Measurements from ENCODE around the gene HDGFL2.
"Not testable (repeated sequence)": the region's sequence is repeated elsewhere in the genome, so short reads cannot be mapped to it uniquely, and the experiment has no call there.

The HDGFL2 gene

DNA sequence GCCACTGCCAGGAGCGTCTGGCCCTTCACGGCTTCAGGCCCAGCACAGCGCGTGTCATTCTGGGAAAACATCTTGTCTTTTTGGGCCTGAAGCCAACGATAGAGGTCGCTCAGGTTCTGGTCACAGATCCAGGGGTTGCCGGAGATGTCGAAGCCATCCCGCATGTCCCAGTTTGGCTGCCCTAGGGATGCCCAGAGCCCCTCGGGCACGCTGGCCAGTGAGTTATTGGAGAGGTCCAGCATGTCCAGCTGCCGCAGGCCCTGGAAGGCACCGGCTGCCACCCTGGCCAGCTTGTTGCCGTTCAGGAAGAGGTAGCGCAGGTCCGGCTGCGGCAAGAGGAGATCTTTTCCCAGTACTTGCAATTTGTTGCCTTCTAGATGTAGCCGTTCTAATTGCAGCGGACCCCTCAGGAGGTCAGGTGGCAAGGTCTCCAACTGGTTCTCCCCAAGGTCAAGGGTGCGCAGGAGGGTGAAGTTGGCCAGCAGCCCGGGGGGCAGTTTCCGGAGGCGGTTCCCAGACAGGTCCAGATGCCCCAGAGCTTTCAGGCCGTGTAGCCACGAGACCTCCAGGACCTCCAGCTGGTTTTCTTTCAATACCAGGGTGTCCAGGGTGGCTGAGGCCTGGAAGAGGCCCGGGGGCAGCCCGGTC lies 66.0 kb downstream of the HDGFL2 start:
- no peak for DNase-seq

DNA sequence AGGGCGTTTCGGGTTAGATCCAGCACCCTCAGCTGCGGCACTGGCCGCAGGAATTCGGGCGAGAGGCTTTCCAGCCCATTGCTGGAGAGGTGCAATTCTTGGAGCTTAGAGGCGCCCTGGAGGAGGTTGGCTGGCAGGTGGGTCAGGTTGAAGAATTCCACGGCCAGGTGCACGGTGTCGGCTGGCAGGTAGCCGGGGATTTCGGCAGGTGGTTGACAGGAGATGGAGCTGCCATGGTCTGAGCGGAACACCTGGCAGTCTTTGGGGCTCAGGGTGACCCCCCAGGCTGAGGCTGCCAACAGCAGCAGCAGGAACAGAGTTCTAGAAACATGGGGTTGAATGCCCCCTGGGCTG lies 66.5 kb downstream of the HDGFL2 start:
- DNase-seq, result no peak

DNA sequence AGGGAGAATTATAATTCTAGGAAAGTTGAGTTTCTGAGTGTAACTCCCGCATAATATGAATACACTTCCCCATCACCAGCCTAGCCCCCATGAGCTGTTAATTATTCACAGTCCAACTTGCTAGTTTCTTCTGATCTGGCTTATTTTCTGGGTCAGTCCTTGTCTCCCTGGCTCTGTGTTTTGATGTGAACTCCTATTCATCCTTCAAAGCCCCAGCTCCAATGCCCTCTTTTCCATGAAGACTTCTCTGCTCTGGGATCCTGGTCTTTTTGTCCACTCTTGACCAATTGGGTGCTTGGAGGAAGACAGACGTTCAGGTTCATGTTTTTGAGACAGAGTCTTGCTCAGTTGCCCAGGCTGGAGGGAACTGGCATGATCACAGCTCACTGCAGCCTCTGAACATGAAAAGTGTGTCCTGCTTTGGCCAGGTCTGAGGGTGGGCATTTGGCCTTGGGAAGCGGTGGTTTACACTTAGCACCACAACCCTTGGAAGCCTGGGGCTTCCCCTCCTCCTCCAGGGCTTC lies 67.1 kb downstream of the HDGFL2 start:
- DNase-seq, result no peak

DNA sequence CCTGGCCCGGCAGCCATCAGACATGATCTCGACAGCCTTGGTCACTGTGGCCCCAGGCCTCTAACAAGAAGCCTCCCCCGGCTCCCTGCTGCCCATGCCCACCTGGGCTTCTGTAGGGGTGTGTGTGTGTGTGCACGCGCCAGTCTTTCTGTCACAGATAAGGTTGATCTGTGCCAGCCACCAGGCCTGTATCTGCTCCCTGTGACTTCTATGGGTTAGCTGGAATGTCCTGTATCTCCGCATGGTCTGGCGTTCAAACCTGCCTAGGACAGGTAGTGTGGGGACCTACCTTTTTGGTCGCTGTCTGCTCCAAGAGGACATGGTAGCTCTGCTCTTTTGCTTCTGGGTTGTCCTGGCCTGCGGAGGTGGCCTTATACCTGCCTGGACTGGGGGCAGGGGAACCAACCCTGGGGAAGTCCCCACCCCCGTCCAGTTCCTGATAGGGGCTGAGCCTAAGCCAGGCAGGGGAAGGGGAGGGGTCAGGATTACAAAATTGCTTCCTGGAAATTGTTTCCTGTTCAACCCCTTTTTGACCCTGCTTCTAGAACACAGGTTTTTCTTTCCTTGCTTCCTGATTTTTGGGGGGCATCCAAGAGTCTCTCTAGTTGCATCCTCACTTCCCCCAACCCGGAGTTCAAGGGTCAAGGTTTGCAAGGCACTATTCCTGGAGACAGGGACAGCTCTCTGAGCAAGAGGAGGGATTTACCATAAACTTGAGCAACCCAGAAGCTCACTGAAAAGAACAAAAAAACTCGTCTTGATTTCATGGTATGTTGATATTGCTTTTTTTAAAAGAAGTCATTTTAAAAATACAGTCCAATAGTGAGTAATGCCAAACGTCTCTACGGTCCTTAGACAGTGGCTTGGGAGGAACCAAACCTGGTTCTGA lies 67.8 kb downstream of the HDGFL2 start, which contains the start of gene LRG1:
TSS of gene LRG1 (minus strand) at position 344 of the 889 bp plus-strand sequence. CDS start at position 321, 23 bp downstream.
- DNase-seq, result no peak

DNA sequence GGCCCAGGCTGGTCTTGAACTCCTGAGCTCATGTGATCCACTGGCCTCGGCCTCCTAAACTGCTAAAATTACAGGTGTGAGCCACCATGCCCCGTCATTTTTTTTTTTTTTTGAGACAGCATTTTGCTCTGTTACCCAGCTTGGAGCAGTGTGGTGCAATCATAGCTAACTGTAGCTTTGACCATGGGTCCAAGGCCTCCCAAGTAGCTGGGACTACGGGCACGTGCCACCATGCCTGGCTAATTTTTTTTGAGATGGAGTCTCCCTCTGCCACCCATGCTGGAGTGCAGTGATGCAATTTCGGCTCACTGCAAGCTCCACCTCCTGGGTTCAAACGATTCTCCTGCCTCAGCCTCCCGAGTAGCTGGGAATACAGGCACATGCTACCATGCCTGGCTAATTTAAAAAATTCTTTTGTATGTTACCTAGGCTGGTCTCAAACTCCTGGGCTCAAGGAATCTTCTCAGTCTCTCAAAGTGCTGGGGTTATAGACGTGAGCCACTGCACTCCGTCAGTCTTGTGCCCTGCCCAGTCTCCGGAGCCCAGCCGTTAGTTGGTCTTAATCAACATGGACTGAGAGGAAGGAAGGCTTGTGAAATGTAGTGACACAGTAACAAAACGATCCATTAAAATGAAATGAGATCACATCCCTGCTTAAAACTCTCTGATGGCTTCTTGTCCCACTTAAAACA lies 69.2 kb downstream of the HDGFL2 start:
- DNase-seq, result no peak

DNA sequence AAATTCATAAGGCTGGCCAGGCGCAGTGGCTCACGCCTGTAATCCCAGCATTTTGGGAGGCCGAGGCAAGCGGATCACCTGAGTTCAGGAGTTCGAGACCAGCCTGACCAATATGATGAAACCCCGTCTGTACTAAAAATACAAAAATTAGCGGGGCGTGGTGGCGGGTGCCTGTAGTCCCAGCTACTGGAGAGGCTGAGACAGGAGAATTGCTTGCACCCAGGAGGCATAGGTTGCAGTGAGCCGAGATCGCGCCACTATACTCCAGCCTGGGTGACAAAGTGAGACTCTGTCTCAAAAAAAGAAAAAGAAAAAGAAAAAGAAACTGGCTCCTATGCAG lies 69.7 kb downstream of the HDGFL2 start:
- DNase-seq, result not testable (repeated sequence)

DNA sequence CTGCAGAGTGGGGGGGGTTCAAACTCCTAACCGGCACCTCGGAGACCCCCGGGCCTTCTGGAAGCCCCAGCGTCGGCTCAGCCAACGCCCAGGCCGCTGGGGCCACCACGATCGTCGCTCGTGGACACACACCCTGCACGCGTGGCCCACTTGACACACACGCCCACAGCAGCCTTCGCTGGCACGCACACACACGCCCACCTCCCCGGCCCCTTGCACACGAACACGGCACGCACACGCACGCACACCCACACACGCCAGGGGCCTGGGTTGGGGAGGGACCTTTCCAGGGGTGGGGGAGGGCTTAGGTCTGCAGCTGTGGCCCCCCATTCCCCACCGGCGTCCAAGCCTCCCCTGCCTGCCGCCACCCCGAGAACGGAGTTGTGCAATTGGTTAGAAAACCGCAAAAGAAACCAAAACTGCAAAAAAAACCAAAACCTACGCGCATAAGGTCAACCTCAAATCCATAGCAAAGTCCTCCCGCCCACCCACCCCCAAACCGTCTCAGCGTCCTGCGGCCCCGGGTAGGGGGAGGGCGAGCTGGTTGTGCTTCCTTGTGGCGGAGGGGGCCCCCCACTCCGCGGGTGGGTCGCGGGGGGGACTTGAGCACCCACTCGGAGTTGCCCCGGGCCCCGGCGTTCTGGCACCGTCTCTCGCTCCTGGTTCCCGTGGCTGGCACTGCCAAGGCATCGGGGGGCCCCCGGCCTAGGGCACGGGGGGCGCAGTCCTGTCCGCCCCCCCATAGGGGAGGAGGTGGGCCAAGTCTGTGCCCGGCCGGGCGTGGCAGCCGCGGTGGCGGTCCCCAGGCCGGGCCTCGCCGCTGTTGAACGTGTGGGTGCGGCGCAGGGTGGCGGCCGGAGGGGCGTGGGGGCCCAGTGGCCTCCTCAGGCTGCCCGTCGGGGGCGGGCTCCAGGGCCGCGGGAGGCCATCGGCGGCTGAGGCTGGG lies 71.1 kb downstream of the HDGFL2 start:
- no peak for DNase-seq

DNA sequence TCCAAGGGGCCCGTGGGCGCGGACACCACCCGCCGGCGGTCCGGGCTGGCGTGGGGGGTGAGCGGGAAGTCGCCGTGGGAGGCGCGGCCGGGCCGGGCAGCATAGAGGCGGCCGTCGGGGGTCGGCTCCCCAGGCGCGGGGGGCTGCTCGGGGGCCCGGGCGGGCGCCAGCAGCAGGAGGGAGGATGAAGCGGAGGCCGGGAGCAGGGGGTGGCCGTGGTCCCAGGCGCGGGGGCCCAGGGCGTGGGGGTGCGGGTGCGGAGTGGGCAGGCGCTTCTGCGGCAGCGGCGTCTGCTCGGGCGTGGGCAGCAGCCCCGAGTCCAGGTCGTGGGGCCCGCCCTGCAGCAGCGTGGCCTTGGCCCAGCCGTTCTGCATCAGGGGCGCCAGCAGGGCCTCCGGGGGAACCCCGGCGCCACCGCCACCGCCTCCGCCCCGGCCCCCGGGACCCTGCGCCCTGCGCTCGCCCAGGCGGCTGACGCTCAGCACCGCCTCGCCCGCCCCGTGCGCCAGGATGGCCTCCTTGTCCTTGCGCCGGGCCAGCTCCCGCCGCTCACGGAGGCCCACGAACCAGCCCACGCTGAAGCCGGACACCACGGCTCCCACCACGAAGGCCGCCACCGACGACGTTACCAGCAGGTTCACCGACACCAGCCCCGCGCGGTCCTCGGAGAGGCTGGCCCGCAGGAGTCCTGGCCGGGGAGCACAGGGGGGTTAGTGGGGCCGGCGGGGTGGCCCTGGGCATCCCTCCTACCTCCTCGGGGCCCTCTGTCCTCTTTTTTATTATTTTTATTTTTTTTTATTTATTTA lies 71.9 kb downstream of the HDGFL2 start:
- no peak for DNase-seq

DNA sequence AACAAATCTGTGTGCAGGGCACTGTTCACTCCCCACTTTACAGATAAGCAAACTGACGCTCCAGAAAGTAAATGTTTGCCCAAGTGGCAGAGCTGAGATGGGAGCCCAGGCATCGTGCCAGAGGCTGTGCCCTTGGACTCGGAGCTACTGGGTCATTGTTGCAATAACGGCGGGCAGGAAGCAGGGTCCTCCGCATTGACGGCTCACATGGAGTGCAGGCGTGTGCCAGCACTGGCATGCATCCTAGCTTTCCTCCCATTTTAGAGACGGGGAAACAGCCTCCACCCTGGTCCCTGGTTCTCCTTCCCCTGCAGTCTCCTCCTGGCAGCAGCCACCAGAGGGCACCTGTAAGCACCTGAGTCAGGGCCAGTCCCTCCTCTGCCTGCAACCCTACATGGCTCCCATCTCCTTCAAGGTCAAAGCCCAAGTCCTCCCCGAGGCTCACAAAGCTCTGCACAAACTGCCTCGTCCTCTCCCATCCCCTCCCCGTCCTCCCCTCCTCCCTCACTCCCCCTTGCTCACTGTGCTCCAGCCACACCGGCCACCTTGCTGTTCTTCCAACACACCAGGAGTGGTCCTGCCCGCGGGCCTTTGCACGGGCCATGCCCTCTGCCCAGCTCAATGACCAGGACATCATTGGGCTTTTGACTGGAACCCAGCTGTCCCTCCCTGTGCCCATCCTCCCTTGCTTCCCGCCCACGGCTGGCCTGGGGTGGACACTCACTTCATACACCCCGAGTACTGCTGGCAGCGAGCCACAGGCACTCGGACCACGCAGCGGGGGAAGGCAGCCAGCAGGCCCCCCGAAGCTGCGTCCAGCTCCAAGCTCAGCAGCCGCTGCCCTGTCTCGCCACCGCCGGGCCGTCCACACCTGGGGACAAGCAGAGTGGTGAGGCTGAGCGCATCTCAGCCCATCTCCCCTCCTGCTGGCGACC lies 75.5 kb downstream of the HDGFL2 start:
- DNase-seq, result no peak

DNA sequence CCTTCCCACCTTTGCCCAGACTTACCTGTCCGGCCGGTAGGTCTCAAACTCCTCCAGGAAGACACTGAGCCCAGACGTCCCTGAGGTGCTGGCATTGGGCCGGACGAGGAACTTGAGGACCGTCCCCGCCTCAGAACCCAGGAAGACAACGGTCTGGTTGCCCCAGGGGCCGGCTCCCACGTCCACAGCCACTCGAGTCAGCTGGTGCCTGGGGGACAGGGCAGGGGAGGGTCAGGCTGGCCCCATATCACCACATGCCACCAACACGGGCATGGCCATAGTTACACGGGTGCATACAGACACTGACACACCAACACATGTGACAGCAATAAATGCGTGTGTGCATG lies 76.1 kb downstream of the HDGFL2 start:
- DNase-seq, result no peak

DNA sequence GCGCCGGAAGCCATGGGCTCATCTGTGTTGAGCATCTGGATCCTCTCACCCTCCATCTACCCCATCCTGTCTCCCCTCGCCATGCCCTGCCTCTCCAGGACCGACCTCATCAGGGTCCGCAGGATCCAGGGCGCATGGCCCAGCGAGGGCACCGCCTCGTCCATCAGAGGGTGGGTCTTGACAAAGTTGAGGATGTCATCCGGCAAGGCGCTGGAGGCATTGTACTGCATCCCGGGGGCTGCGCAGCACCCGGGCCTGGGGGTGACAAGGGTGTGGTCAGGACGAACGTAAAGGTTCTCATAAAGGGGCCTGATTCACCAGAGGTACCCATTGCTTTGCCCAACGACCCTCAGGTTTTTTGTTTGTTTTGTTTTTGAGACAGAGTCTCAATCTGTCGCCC lies 77.9 kb downstream of the HDGFL2 start:
- DNase-seq, result no peak

DNA sequence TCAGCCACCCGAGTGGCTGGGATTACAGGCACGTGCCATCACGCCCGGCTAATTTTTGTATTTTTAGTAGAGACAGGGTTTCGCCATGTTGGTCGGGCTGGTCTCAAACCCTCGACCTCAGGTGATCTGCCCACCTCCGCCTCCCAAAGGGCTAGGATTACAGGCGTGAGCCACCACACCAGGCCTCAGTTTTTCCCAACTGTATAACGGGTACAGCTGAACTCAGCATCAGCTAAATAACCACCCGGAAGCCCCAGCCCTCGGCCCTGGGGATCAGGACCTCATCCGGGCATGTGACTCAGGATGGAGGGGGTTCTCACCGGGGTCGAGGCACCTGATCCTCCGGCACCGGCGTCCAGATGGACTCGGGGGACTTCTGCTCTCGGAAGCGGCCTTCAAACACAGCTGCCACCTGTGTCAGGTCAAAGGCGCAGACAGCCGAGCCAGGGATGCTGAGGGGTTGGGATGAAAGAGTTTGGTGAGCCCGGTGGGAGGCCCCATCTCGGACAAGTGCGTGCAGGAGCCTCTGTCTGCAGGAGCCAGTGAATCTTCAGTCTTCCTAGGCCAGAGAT lies 78.5 kb downstream of the HDGFL2 start:
- no peak for DNase-seq

All from stimulated activated naive CD4-positive, alpha-beta T cell treated with Interleukin-2 at 50 U/mL for 16 hours (primary cell).